Left ventricle myocardium inferior (tissue), 1 donor: ENCODE measurements around the gene PFKP. TPM values are rescaled to one million over a fixed set of nuclear protein-coding genes. Genes with fewer than 3 reads are reported as not detected.

Experiments
- DNase-seq: peaks from one replicate; pipeline ENCODE4 v3.0.0-alpha.2; 2020
- H3K27ac ChIP-seq: fragments of 200-600 bp; replicated peaks from 2 replicates; pipeline ENCODE4 v1.8.0; 2021
- H3K27me3 ChIP-seq: fragments of 200-600 bp; 2 replicates; pipeline ENCODE4 v1.8.0; 2021; ENCODE audit warnings: low read depth
- H3K36me3 ChIP-seq: fragments of 200-600 bp; 2 replicates; pipeline ENCODE4 v1.8.0; 2021
- H3K4me1 ChIP-seq: fragments of 200-600 bp; 2 replicates; pipeline ENCODE4 v1.8.0; 2021
- H3K4me3 ChIP-seq: fragments of 200-600 bp; 2 replicates; pipeline ENCODE4 v1.8.0; 2021; ENCODE audit warnings: mild to moderate bottlenecking, moderate library complexity
- H3K9me3 ChIP-seq: fragments of 200-600 bp; replicated peaks from 2 replicates; pipeline ENCODE4 v1.8.0; 2021
- CTCF ChIP-seq: fragments of 200-600 bp; IDR thresholded peaks from 2 replicates; pipeline ENCODE4 v1.8.0; 2021; ENCODE audit warnings: antibody characterized with exemption, mild to moderate bottlenecking, borderline replicate concordance
- intact Hi-C: fragments of 100-400 bp; cut with micrococcal nuclease; formaldehyde crosslinking; loops from one replicate; pipeline ENCODE4 v1.11.0; 2022
- total RNA-seq: library from RNA; stranded (reverse); fragmentation: NEBNext Ultra II Directional; extraction: Animal tissue kit (Norgen Biotek cat#: 25700); gene quantifications from one replicate; pipeline ENCODE4 v1.2.1, GENCODE V29; 2021
- donor health status: DM: no; HTN: yes; CAD: no; lungs with severe emphysema.

Gene PFKP
- total RNA-seq, 1 donor from 2014 or later, result 206 TPM

DNA sequence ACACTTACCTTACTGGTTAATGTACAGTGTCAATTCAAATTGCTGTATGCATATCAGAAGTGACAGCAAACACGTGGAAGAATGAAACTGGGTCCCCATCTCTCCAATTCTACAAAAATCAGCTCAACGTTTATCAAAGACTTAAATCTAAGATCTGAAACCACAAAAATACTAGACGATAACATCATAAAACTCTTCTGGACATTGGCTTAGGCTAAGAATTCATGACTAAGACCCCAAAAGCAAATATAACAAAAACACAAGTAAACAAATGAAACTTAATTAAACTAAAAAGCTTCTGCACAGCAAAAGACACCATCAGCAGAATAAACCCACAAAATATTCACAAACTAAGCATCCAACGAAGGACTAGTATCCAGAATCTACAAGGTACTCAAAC, 35.9 kb upstream of the PFKP start:
- H3K27me3 ChIP-seq, result peaks cover 25% of the 10 kb centered on the region
- DNase-seq, result no peak
- no peaks in the 10 kb centered on the region for H3K36me3 ChIP-seq
- TF ChIP-seq CTCF, result no peak
- H3K4me1 ChIP-seq, result no peaks in the 10 kb centered on the region
- intact Hi-C loops, result no loop called here
- H3K9me3 ChIP-seq, result no peaks in the 10 kb centered on the region
- no peak overlapping the region for H3K27ac ChIP-seq
- H3K4me3 ChIP-seq, result no peak overlapping the region

DNA sequence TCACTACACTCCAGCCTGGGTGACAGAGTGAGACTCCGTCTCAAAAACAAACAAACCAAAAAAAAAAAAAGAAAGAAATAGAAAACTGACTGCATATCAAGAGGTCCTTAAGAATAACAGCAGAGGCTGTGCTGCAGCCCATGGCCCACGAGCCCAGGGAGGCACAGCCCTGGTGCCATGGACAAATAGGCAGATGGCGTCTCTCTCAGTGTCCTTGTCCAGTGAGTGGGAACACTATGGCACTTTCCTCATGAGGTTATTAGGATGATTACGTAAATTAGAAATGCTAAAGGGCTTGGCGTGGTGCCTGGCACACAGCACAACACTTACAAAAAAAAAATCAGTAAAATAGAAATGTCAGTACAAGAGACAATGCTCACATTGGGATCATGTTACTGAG, 33.4 kb upstream of the PFKP start:
- no peak for TF ChIP-seq CTCF
- H3K27me3 ChIP-seq, result peaks cover 40% of the 10 kb centered on the region
- intact Hi-C loops, result no loop called here
- no peaks in the 10 kb centered on the region for H3K9me3 ChIP-seq
- H3K4me3 ChIP-seq, result no peak overlapping the region
- no peaks in the 10 kb centered on the region for H3K36me3 ChIP-seq
- no peak for DNase-seq
- no peak overlapping the region for H3K27ac ChIP-seq
- H3K4me1 ChIP-seq, result no peaks in the 10 kb centered on the region

DNA sequence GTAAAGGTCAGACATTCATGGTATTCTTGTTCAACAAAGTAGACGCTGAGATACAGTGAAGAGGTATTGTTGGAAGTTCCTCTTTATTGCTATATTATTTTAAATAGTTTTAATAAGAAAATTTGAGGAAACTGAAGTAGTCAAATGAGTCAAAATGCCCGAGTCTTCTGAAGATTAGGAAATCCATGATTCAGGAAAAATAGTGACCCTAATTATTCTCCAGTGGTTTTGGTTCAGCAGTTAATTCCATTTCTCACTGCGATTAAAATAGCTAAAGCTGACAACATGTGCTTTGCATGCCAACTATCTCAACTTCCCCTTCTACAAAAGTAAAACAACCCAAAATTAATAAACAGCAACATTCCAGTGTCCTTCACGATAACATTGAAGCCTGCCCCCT, 32.7 kb upstream of the PFKP start:
- no peak for TF ChIP-seq CTCF
- Histone ChIP-seq H3K9me3 (no peaks in the 10 kb centered on the region), H3K27ac (no peak overlapping the region), H3K4me1 (no peaks in the 10 kb centered on the region), H3K4me3 (no peak overlapping the region), H3K36me3 (no peaks in the 10 kb centered on the region), H3K27me3 (peaks cover 34% of the 10 kb centered on the region)
- DNase-seq, result no peak
- intact Hi-C loops, result no loop called here

- Histone ChIP-seq H3K36me3 (no peaks in the 10 kb centered on the region), H3K4me3 (no peak overlapping the region), H3K4me1 (no peaks in the 10 kb centered on the region), H3K9me3 (no peaks in the 10 kb centered on the region), H3K27ac (no peak overlapping the region), H3K27me3 (peaks cover 34% of the 10 kb centered on the region)
- no peak for DNase-seq
- intact Hi-C loops, result no loop called here
- TF ChIP-seq CTCF, result no peak
Measured at GRCh38 chr10:3036155-3037021, 31.0 kb upstream of the PFKP start.

DNA sequence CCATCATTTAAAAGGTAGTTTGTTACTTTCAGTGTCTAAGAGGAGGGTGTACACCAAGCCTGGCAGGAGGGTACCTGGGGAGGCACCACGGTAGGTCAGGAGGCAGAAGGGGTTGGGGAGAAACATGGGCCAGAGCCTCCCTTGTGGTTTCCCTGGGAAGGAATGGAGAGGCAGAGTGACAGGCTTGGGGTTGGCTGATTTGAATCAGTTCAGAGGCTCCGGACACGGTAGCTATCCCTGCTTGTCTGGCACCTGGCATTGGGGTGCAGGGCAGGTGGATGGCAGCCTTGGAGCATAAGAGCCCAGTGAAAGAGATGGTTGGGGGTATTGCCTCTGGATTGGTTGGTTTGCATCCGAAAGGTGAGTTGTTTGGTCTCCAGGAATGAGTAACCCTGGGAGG, 30.2 kb upstream of the PFKP start:
- Histone ChIP-seq H3K27ac (no peak overlapping the region), H3K27me3 (peaks cover 34% of the 10 kb centered on the region), H3K4me3 (no peak overlapping the region), H3K36me3 (no peaks in the 10 kb centered on the region), H3K9me3 (no peaks in the 10 kb centered on the region), H3K4me1 (no peaks in the 10 kb centered on the region)
- TF ChIP-seq CTCF, result no peak
- no peak for DNase-seq
- intact Hi-C loops, result no loop called here
